ENCODE measurements around the gene TRIM2. TPM values are rescaled to one million over a fixed set of nuclear protein-coding genes. Genes with fewer than 3 reads are reported as not detected.
A peak's percentile ranks its signal among the peaks of the same experiment; 100 is the strongest.

Gene TRIM2
- total RNA-seq, 4 donors from 2014 or later: 10.9 to 45.4 (median 29.2) TPM

GRCh38 chr4:153222707-153223426, 18.6 kb downstream of the TRIM2 start:
- DNase-seq (ENCODE audit: low spot score in 2 of 2): peak in 1 of 2 donors; percentile 87
- WGBS, 2 donors: 0 to 1% methylated on average over 20 to 40 of the region's 61 CpGs
- TF ChIP-seq, protein P1, sequence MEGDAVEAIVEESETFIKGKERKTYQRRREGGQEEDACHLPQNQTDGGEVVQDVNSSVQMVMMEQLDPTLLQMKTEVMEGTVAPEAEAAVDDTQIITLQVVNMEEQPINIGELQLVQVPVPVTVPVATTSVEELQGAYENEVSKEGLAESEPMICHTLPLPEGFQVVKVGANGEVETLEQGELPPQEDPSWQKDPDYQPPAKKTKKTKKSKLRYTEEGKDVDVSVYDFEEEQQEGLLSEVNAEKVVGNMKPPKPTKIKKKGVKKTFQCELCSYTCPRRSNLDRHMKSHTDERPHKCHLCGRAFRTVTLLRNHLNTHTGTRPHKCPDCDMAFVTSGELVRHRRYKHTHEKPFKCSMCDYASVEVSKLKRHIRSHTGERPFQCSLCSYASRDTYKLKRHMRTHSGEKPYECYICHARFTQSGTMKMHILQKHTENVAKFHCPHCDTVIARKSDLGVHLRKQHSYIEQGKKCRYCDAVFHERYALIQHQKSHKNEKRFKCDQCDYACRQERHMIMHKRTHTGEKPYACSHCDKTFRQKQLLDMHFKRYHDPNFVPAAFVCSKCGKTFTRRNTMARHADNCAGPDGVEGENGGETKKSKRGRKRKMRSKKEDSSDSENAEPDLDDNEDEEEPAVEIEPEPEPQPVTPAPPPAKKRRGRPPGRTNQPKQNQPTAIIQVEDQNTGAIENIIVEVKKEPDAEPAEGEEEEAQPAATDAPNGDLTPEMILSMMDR (IDR thresholded peaks at IDR 0.05): no peak
- TF ChIP-seq POLR2A (IDR thresholded peaks at IDR 0.05): no peak
- intact Hi-C loops (cut with DNase I; ENCODE audit: low total_unique reads): no loop called here
- H3K4me3 ChIP-seq (ENCODE audit: low read depth, poor library complexity, severe bottlenecking): peak overlapping the region; percentile 27

GRCh38 chr4:153223427-153223801, 19.2 kb downstream of the TRIM2 start:
- peak overlapping the region; percentile 27 for H3K4me3 ChIP-seq (ENCODE audit: low read depth, poor library complexity, severe bottlenecking)
- intact Hi-C loops (cut with DNase I; ENCODE audit: low total_unique reads): no loop called here
- no peak for DNase-seq (ENCODE audit: low spot score in 2 of 2)
- WGBS, 2 donors: 5 to 9% methylated on average over 9 of the region's 9 CpGs
- TF ChIP-seq, protein P1 (IDR thresholded peaks at IDR 0.05): no peak
- no peak for TF ChIP-seq POLR2A (IDR thresholded peaks at IDR 0.05)

DNA sequence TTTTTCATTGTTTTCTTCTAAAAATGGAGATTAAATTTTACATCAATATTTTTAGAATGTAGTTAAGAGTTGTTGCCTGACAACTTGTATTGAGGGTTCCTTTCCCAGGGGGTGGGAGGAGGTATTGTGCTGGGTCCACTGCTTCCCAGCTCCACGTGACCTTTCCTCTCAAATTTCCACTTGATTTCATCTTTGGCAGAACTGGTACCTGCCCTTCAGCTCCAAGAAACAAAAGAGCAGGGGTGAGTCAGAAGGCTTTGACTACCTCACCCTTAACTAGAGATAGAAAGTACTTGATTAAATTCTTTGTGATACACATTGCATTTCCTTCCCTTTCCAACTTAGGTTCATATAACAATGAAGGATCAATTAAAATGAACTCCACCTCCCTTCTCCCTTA, 19.7 kb downstream of the TRIM2 start:
- DNase-seq (ENCODE audit: low spot score in 2 of 2): no peak
- no peak for TF ChIP-seq POLR2A (IDR thresholded peaks at IDR 0.05)
- TF ChIP-seq, protein P1 (IDR thresholded peaks at IDR 0.05): no peak

GRCh38 chr4:153224474-153224873, 20.2 kb downstream of the TRIM2 start:
- DNase-seq (ENCODE audit: low spot score in 2 of 2): no peak
- no peak for TF ChIP-seq POLR2A (IDR thresholded peaks at IDR 0.05)
- TF ChIP-seq, protein P1 (IDR thresholded peaks at IDR 0.05): no peak
- WGBS, 2 donors: 83 to 94% methylated on average over 1 of the region's 1 CpG
- H3K4me3 ChIP-seq (ENCODE audit: low read depth, poor library complexity, severe bottlenecking): no peak overlapping the region
- intact Hi-C loops (cut with DNase I; ENCODE audit: low total_unique reads): no loop called here

More for the DNA sequence above, 19.7 kb downstream of the TRIM2 start:
- WGBS, 2 donors: 16 to 20% methylated on average over 1 of the region's 1 CpG
- no peak overlapping the region for H3K4me3 ChIP-seq (ENCODE audit: low read depth, poor library complexity, severe bottlenecking)
- intact Hi-C loops (cut with DNase I; ENCODE audit: low total_unique reads): no loop called here

- intact Hi-C loops (cut with DNase I; ENCODE audit: low total_unique reads): no loop called here
Observed at GRCh38 chr4:153227469-153228075, 23.3 kb downstream of the TRIM2 start.

More at GRCh38 chr4:153227469-153228075, 23.3 kb downstream of the TRIM2 start:
- H3K4me3 ChIP-seq (ENCODE audit: low read depth, poor library complexity, severe bottlenecking): no peak overlapping the region
- WGBS, 2 donors: 84 to 90% methylated on average over 7 of the region's 7 CpGs
- DNase-seq (ENCODE audit: low spot score in 2 of 2): no peak
- TF ChIP-seq, protein P1 (IDR thresholded peaks at IDR 0.05): no peak
- no peak for TF ChIP-seq POLR2A (IDR thresholded peaks at IDR 0.05)

All from lower leg skin (tissue), 4 donors.